Tibial nerve (tissue), 4 donors: ENCODE data around the gene ERMARD. TPM values are rescaled to one million over a fixed set of nuclear protein-coding genes. Genes with fewer than 3 reads are reported as not detected.
"Not testable (repeated sequence)": the region's sequence is repeated elsewhere in the genome, so short reads cannot be mapped to it uniquely, and the experiment has no call there.

Experiments used
- DNase-seq, 2 donors: peaks; one replicate each; pipeline ENCODE4 v3.0.0-alpha.2; 2019; ENCODE audit warnings: low spot score in 2 of 2
- H3K27ac ChIP-seq, 4 donors: fragments of 200-600 bp; sonication (generic) in 3 of 4; one replicate each; pipeline ENCODE4 v1.5.1; 2017 to 2019; ENCODE audit warnings: mild to moderate bottlenecking in 1 of 4
- H3K27me3 ChIP-seq, 2 donors: fragments of 200-600 bp; sonication (generic) in 1 of 2; one replicate each; pipeline versions ENCODE4 v1.5.1 to v1.6.0; 2017 to 2019
- H3K36me3 ChIP-seq, 3 donors: fragments of 200-600 bp; sonication (generic); one replicate each; pipeline ENCODE4 v1.5.1; 2018 to 2019
- H3K4me1 ChIP-seq, 4 donors: fragments of 200-600 bp; sonication (generic) in 3 of 4; one replicate each; pipeline ENCODE4 v1.5.1; 2017 to 2019
- H3K4me3 ChIP-seq, 4 donors: fragments of 200-600 bp; sonication (generic) in 3 of 4; one replicate each; pipeline ENCODE4 v1.5.1; 2017 to 2019; ENCODE audit warnings: mild to moderate bottlenecking in 1 of 4, moderate library complexity in 1 of 4
- H3K9me3 ChIP-seq, 4 donors: fragments of 200-600 bp; sonication (generic) in 3 of 4; one replicate each; pipeline ENCODE4 v1.5.1; 2017 to 2019
- EP300 ChIP-seq, 2 donors: sonication (generic); formaldehyde crosslinking; IDR thresholded peaks; one replicate each; pipeline ENCODE4 v1.6.1; 2017; ENCODE audit warnings: antibody characterized with exemption in 2 of 2, mild to moderate bottlenecking in 1 of 2
- POLR2A ChIP-seq, 2 donors: fragments of 450-650 bp; IDR thresholded peaks; one replicate each; pipeline ENCODE4 v1.6.1; 2017; ENCODE audit warnings: antibody characterized with exemption in 2 of 2, mild to moderate bottlenecking in 2 of 2, moderate library complexity in 2 of 2
- WGBS, 2 donors: methylation state at CpG; one replicate each; pipeline ENCODE4 v1.1.5; 2018; 5-methylcytosine and 5-hydroxymethylcytosine counted together
- total RNA-seq, 4 donors: library from RNA; depleted of rRNA; stranded (reverse); fragments of >200 nt; gene quantifications; one replicate each; pipeline ENCODE4 v1.1.0, GENCODE V29; 2016
- TF ChIP-seq, protein P1 (sequence below), 5 experiments: fragments of 200-600 bp in 3 of 5; fragments of 450-650 bp in 2 of 5; sonication (generic) in 3 of 5; IDR thresholded peaks; one replicate each; pipeline ENCODE4 v1.5.1; 2016 to 2019; ENCODE audit warnings: antibody characterized with exemption in 5 of 5, mild to moderate bottlenecking in 3 of 5, moderate library complexity in 2 of 5

Gene ERMARD
- total RNA-seq, 4 donors from 2014 or later: 27.4 to 58.3 (median 41.6) TPM

GRCh38 chr6:169752074-169752623 is 727 bp downstream of the ERMARD start:
- H3K36me3 ChIP-seq: peaks cover 0 to 13% (median 0%) of the 10 kb centered on the region in 3 donors
- no peaks in the 10 kb centered on the region for H3K27me3 ChIP-seq
- 2 to 4% methylated on average over 19 of the region's 19 CpGs for WGBS, 2 donors
- H3K27ac ChIP-seq: peak overlapping the region; percentile 78 to 99 (median 97)
- H3K4me3 ChIP-seq: peak overlapping the region; percentile 57 to 96 (median 90)
- TF ChIP-seq EP300 (IDR thresholded peaks at IDR 0.05): no peak
- TF ChIP-seq POLR2A (IDR thresholded peaks at IDR 0.05): no peak
- TF ChIP-seq, protein P1, sequence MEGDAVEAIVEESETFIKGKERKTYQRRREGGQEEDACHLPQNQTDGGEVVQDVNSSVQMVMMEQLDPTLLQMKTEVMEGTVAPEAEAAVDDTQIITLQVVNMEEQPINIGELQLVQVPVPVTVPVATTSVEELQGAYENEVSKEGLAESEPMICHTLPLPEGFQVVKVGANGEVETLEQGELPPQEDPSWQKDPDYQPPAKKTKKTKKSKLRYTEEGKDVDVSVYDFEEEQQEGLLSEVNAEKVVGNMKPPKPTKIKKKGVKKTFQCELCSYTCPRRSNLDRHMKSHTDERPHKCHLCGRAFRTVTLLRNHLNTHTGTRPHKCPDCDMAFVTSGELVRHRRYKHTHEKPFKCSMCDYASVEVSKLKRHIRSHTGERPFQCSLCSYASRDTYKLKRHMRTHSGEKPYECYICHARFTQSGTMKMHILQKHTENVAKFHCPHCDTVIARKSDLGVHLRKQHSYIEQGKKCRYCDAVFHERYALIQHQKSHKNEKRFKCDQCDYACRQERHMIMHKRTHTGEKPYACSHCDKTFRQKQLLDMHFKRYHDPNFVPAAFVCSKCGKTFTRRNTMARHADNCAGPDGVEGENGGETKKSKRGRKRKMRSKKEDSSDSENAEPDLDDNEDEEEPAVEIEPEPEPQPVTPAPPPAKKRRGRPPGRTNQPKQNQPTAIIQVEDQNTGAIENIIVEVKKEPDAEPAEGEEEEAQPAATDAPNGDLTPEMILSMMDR (IDR thresholded peaks at IDR 0.05): no peak
- DNase-seq: no peak
- peaks cover 0 to under 1% (median 0%) of the 10 kb centered on the region in 4 donors for H3K9me3 ChIP-seq
- H3K4me1 ChIP-seq: peaks cover 0 to 32% (median 5%) of the 10 kb centered on the region in 4 donors

DNA sequence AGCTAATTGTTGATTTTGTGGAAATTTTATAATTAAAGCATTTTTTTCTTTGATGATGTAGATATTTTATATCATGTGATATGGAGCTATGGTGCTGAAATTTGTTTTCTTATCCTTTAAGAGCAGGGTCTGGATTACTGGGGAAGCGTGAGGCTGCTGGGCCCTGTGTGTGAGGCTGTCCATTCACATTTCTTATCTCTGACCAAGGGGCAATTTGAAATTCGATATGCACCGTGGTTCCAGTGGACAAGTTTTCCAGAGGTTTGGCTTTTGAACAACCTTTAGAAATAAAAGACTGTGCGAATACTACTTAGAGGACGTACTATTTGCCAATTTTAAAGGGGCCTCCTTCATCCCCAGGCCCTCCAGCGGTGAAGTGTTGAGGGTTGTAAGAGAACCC is 3.7 kb downstream of the ERMARD start:
- 85 to 89% methylated on average over 6 of the region's 6 CpGs for WGBS, 2 donors
- Histone ChIP-seq H3K27ac (no peak overlapping the region), H3K4me1 (peaks cover 0 to 22% (median 5%) of the 10 kb centered on the region in 4 donors), H3K27me3 (no peaks in the 10 kb centered on the region), H3K36me3 (peaks cover 0 to 42% (median 6%) of the 10 kb centered on the region in 3 donors), H3K4me3 (no peak overlapping the region), H3K9me3 (no peaks in the 10 kb centered on the region)
- TF ChIP-seq EP300 (IDR thresholded peaks at IDR 0.05) (no peak), POLR2A (IDR thresholded peaks at IDR 0.05) (no peak)
- TF ChIP-seq, protein P1 (IDR thresholded peaks at IDR 0.05): no peak
- no peak for DNase-seq

DNA sequence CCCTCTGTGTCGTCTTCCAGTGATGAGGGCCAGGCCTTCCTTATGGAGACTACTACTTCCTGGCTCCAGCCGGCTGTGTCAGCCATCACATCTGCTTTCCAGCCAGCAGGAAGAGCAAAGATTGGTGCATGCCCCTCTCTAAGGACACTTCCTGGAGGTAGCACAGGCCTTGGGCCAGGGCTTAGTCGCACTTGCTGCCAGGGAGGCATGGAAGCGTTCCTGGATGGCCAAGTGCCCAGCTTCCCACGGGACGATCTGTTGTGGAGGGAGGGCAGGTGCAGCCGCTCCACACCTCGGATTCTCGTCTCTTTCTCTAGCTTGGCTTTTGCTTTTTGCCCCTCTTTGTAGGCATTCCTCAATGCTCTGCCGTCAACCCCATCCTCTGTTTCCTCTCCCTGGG is 11.9 kb downstream of the ERMARD start:
- H3K27ac ChIP-seq: no peak overlapping the region
- H3K36me3 ChIP-seq: peaks cover 0 to 95% (median 6%) of the 10 kb centered on the region in 3 donors
- no peak for DNase-seq
- H3K9me3 ChIP-seq: no peaks in the 10 kb centered on the region
- no peaks in the 10 kb centered on the region for H3K27me3 ChIP-seq
- no peak overlapping the region for H3K4me3 ChIP-seq
- H3K4me1 ChIP-seq: no peaks in the 10 kb centered on the region
- WGBS, 2 donors: 76 to 80% methylated on average over 10 of the region's 10 CpGs
- TF ChIP-seq EP300 (IDR thresholded peaks at IDR 0.05) (no peak), POLR2A (IDR thresholded peaks at IDR 0.05) (no peak)
- TF ChIP-seq, protein P1 (IDR thresholded peaks at IDR 0.05): no peak

- H3K9me3 ChIP-seq: no peaks in the 10 kb centered on the region
- no peak overlapping the region for H3K4me3 ChIP-seq
- no peak overlapping the region for H3K27ac ChIP-seq
- H3K27me3 ChIP-seq: no peaks in the 10 kb centered on the region
- 75 to 84% methylated on average over 10 of the region's 10 CpGs for WGBS, 2 donors
- peaks cover 0 to 97% (median 6%) of the 10 kb centered on the region in 3 donors for H3K36me3 ChIP-seq
- no peak for DNase-seq
- no peak for TF ChIP-seq POLR2A (IDR thresholded peaks at IDR 0.05)
- TF ChIP-seq EP300 (IDR thresholded peaks at IDR 0.05): no peak
- TF ChIP-seq, protein P1 (IDR thresholded peaks at IDR 0.05): no peak
- no peaks in the 10 kb centered on the region for H3K4me1 ChIP-seq
Observed at GRCh38 chr6:169763881-169764280, 12.5 kb downstream of the ERMARD start.

DNA sequence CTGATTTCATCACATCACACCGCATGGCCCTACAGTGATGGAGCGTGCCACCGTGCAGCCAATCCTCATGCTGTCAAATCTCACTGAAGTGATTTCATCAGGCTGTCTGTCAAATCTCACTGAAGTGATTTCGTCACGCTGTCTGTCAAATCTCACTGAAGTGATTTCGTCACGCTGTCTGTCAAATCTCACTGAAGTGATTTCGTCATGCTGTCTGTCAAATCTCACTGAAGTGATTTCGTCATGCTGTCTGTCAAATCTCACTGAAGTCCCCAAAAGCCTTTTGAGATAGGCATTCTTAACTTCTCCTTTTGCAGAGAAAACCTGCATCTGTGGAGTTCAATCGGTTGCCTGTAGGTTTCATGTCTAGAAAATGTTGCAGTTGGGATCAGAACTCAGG is 14.4 kb downstream of the ERMARD start:
- not testable (repeated sequence) for H3K27me3 ChIP-seq, H3K9me3 ChIP-seq, H3K4me1 ChIP-seq, DNase-seq, H3K27ac ChIP-seq, H3K4me3 ChIP-seq
- WGBS, 2 donors: 82 to 90% methylated on average over 10 of the region's 10 CpGs
- peaks cover 0 to 88% (median 2%) of the 10 kb centered on the region in 3 donors for H3K36me3 ChIP-seq
